ENCODE results near the gene TXNRD2.

Gene TXNRD2

DNA sequence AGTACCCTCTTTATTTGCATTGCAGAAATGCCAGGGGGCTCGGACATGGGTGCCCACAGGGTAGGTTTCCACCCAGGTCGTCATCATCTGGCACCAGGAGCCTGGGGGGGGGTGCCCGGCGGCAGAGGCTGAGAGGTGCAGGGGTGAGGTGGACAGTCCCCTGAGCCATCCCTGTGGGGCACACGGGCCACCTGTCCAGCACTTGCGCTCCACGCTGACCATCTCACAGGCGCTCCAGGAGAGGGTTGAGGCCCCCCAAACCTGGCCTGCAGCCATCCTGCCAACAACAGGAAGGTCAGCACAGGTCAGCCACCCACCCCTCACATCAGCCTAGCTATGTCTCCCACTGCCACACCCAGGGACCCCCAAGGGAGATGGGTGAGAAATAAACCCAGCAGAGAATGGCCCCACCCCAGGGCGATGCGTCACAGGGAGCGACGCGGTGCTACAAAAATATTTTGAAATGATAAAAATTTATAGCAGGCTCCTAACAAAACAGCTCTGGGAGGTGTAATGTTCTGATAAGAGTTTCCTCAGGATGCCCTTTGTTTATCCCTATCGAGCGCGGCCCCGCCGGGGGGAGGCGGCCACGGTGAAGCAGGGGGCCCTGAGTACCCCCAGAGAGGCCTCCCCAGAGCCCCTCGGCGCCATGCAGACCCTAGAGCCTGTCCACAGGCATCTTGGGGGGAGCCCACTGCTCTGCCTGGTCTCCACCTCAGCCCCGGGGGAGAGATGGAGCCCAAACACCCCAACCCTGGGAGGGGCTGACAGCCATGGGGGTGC, 65.9 kb downstream of the TXNRD2 start:
- ATAC-seq (ENCODE audit: low read depth) (no peak), DNase-seq (ENCODE audit: low spot score) (peak; percentile 51)
- Histone ChIP-seq H3K27me3 (ENCODE audit: insufficient read depth, poor library complexity, severe bottlenecking) (no peaks in the 10 kb centered on the region), H3K4me3 (ENCODE audit: severe bottlenecking) (no peak overlapping the region), H3K36me3 (ENCODE audit: low read depth) (peaks cover 6% of the 10 kb centered on the region; the same call in 1 of the 2 replicates), H3K4me1 (ENCODE audit: insufficient read depth, poor library complexity, severe bottlenecking) (peaks cover 27% of the 10 kb centered on the region), H3K9me3 (ENCODE audit: severe bottlenecking) (no peaks in the 10 kb centered on the region), H3K27ac (ENCODE audit: poor library complexity, severe bottlenecking) (peak overlapping the region; percentile 98)
- TF ChIP-seq, protein P1, sequence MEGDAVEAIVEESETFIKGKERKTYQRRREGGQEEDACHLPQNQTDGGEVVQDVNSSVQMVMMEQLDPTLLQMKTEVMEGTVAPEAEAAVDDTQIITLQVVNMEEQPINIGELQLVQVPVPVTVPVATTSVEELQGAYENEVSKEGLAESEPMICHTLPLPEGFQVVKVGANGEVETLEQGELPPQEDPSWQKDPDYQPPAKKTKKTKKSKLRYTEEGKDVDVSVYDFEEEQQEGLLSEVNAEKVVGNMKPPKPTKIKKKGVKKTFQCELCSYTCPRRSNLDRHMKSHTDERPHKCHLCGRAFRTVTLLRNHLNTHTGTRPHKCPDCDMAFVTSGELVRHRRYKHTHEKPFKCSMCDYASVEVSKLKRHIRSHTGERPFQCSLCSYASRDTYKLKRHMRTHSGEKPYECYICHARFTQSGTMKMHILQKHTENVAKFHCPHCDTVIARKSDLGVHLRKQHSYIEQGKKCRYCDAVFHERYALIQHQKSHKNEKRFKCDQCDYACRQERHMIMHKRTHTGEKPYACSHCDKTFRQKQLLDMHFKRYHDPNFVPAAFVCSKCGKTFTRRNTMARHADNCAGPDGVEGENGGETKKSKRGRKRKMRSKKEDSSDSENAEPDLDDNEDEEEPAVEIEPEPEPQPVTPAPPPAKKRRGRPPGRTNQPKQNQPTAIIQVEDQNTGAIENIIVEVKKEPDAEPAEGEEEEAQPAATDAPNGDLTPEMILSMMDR (IDR thresholded peaks at IDR 0.05; ENCODE audit: poor library complexity, severe bottlenecking) = no peak

DNA sequence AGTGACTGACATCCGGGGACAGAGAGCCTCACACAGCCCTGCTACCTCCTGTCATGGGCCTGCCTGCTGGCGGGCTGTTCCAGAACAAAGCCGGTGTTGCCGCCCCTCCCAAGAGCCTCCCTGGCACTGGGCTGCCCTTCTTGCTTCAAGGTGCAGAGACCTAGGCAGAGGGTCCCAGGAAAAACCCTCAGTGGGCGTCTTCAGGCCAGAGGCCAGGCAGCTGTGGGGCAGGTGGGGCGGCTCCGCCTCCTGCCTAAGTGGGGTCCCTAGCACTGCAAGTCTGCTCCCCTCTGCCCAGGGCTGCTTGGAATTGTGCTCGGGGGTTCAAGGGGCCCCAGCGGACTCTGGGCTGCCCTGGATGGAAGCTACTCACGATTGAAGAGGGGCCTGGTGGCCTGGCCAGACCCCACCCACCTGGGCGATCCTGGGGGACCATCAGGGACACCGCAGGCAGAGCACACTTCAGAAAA, 66.5 kb downstream of the TXNRD2 start:
- peaks cover 22% of the 10 kb centered on the region for H3K4me1 ChIP-seq (ENCODE audit: insufficient read depth, poor library complexity, severe bottlenecking)
- peaks cover 6% of the 10 kb centered on the region; the same call in 1 of the 2 replicates for H3K36me3 ChIP-seq (ENCODE audit: low read depth)
- H3K4me3 ChIP-seq (ENCODE audit: severe bottlenecking) = no peak overlapping the region
- no peaks in the 10 kb centered on the region for H3K9me3 ChIP-seq (ENCODE audit: severe bottlenecking)
- peak overlapping the region; percentile 98 for H3K27ac ChIP-seq (ENCODE audit: poor library complexity, severe bottlenecking)
- H3K27me3 ChIP-seq (ENCODE audit: insufficient read depth, poor library complexity, severe bottlenecking) = no peaks in the 10 kb centered on the region
- DNase-seq (ENCODE audit: low spot score) = peak; percentile 56
- ATAC-seq (ENCODE audit: low read depth) = no peak
- TF ChIP-seq, protein P1 (IDR thresholded peaks at IDR 0.05; ENCODE audit: poor library complexity, severe bottlenecking) = no peak

DNA sequence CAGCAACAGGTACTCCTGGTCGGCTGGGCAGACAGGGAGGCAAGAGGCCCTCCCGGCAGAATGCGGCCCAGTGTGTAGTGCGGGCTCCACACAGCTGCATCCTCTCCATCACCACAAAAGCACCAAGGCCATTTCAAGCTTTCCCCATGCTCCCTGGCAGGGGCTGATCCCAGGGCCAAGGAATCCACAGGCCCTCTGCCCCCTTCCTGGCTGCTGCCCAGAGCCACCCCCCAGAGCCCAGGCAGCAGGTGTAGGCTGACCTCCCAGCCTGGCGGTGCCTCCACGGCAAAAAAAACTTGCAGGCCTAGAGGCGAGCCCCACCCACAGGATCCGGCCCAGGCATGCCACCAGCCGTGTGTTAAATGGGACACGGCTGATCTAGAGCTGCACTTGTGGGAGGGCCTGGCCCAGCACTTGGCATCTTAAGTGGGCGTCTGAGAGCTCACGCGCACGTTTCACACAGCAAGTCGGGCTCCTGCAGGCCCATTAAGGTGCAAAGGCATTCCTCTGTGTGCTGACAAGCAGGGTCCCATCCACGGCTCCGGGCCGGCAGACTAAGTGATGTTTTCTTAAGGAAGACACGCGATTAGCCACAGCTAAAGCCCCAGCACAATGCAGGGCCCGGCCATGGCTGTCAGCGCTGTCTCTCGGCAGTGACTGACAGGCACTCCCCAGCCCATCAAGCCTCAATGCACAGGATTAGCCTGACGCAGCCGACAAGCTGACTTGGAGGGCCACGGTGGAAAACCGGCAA, 67.1 kb downstream of the TXNRD2 start:
- ATAC-seq (ENCODE audit: low read depth) = peak; percentile 50
- peak overlapping the region; percentile 98 for H3K27ac ChIP-seq (ENCODE audit: poor library complexity, severe bottlenecking)
- H3K36me3 ChIP-seq (ENCODE audit: low read depth) = peaks cover 6% of the 10 kb centered on the region; the same call in 1 of the 2 replicates
- no peaks in the 10 kb centered on the region for H3K9me3 ChIP-seq (ENCODE audit: severe bottlenecking)
- peaks cover 19% of the 10 kb centered on the region for H3K4me1 ChIP-seq (ENCODE audit: insufficient read depth, poor library complexity, severe bottlenecking)
- TF ChIP-seq, protein P1 (IDR thresholded peaks at IDR 0.05; ENCODE audit: poor library complexity, severe bottlenecking) = no peak
- H3K4me3 ChIP-seq (ENCODE audit: severe bottlenecking) = no peak overlapping the region
- H3K27me3 ChIP-seq (ENCODE audit: insufficient read depth, poor library complexity, severe bottlenecking) = no peaks in the 10 kb centered on the region
- DNase-seq (ENCODE audit: low spot score) = peak; percentile 66

DNA sequence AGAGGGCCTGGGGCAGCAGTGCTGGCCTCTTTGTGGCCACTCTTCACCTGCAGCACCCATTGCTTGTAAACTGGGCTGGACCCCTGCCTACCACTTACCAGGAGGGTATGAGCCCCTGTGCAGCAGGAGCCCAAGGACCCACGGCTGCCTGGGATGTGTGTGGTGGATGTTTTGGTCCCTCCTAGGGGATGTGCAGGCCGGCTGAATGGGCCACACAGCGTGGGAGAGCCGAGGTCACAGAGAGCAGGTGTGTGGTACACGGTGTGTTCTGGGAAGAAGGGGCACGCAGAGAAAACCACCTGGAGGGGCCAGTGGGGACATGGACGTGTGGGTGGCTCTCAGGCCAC, 67.7 kb downstream of the TXNRD2 start:
- peak; percentile 60 for DNase-seq (ENCODE audit: low spot score)

More for the DNA sequence above, 67.7 kb downstream of the TXNRD2 start:
- ATAC-seq (ENCODE audit: low read depth) = peak; percentile 4; the same call in 1 of the 3 replicates
- peaks cover 6% of the 10 kb centered on the region; the same call in 1 of the 2 replicates for H3K36me3 ChIP-seq (ENCODE audit: low read depth)
- peaks cover 20% of the 10 kb centered on the region for H3K4me1 ChIP-seq (ENCODE audit: insufficient read depth, poor library complexity, severe bottlenecking)
- H3K9me3 ChIP-seq (ENCODE audit: severe bottlenecking) = no peaks in the 10 kb centered on the region
- H3K27ac ChIP-seq (ENCODE audit: poor library complexity, severe bottlenecking) = peak overlapping the region; percentile 98
- H3K4me3 ChIP-seq (ENCODE audit: severe bottlenecking) = no peak overlapping the region
- TF ChIP-seq, protein P1 (IDR thresholded peaks at IDR 0.05; ENCODE audit: poor library complexity, severe bottlenecking) = no peak
- H3K27me3 ChIP-seq (ENCODE audit: insufficient read depth, poor library complexity, severe bottlenecking) = no peaks in the 10 kb centered on the region
